Neural cell (in vitro differentiated cells): ENCODE data around the gene ARID1B.

ENCODE experiments used
- EP300 ChIP-seq: fragments of 450-650 bp; conservative IDR thresholded peaks from 2 replicates; pipeline ENCODE4 v1.6.1; 2014; ENCODE audit warnings: antibody characterized with exemption, mild to moderate bottlenecking, moderate library complexity; ENCODE audit not compliant: poor library complexity, severe bottlenecking
- EZH2 ChIP-seq: fragments of 200-600, 300-800 bp; shearing (Covaris generic), sonication (generic); IDR thresholded peaks from 2 replicates; pipeline ENCODE4 v1.6.1; 2014; ENCODE audit warnings: antibody characterized with exemption, low read length, borderline replicate concordance, mild to moderate bottlenecking; ENCODE audit not compliant: insufficient read depth, poor library complexity, severe bottlenecking
- RAD21 ChIP-seq: fragments of 450-650 bp; conservative IDR thresholded peaks from 2 replicates; pipeline ENCODE4 v1.6.1; 2014; ENCODE audit warnings: antibody characterized with exemption, mild to moderate bottlenecking, moderate library complexity
- SMC3 ChIP-seq: fragments of 450-650 bp; conservative IDR thresholded peaks from 2 replicates; pipeline ENCODE4 v1.6.1; 2014; ENCODE audit warnings: antibody characterized with exemption, mild to moderate bottlenecking, moderate library complexity; ENCODE audit not compliant: poor library complexity
- TAF1 ChIP-seq: IDR thresholded peaks from 2 replicates; pipeline ENCODE4 v1.6.1; 2012; ENCODE audit warnings: low read depth
- TF ChIP-seq, protein P1 (sequence below): fragments of 450-650 bp; IDR thresholded peaks from 2 replicates; pipeline ENCODE4 v1.5.1; 2014; ENCODE audit warnings: antibody characterized with exemption, mild to moderate bottlenecking, moderate library complexity; ENCODE audit not compliant: poor library complexity, severe bottlenecking
- TF ChIP-seq, protein P2 (sequence below): IDR thresholded peaks from 2 replicates; pipeline ENCODE4 v1.6.1; 2012; ENCODE audit warnings: borderline replicate concordance

DNA sequence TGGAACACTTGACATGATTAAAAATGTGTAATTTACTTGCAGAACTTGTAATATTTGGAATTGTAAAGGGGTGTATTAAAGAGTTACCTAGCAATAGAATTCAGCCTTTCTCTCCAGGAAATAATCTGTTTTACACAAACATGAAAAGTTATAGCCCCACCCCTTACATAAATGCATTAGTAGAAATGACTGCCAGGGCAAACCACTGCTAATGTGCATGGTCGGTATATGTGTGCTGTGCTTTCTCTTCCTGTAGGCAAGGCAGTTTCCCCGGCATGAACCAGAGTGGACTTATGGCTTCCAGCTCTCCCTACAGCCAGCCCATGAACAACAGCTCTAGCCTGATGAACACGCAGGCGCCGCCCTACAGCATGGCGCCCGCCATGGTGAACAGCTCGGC lies 389.6 kb downstream of the ARID1B start:
- TF ChIP-seq, protein P1, sequence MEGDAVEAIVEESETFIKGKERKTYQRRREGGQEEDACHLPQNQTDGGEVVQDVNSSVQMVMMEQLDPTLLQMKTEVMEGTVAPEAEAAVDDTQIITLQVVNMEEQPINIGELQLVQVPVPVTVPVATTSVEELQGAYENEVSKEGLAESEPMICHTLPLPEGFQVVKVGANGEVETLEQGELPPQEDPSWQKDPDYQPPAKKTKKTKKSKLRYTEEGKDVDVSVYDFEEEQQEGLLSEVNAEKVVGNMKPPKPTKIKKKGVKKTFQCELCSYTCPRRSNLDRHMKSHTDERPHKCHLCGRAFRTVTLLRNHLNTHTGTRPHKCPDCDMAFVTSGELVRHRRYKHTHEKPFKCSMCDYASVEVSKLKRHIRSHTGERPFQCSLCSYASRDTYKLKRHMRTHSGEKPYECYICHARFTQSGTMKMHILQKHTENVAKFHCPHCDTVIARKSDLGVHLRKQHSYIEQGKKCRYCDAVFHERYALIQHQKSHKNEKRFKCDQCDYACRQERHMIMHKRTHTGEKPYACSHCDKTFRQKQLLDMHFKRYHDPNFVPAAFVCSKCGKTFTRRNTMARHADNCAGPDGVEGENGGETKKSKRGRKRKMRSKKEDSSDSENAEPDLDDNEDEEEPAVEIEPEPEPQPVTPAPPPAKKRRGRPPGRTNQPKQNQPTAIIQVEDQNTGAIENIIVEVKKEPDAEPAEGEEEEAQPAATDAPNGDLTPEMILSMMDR, result no peak
- TF ChIP-seq EP300 (no peak), SMC3 (no peak), RAD21 (no peak), EZH2 (no peak), TAF1 (no peak)
- TF ChIP-seq, protein P2, sequence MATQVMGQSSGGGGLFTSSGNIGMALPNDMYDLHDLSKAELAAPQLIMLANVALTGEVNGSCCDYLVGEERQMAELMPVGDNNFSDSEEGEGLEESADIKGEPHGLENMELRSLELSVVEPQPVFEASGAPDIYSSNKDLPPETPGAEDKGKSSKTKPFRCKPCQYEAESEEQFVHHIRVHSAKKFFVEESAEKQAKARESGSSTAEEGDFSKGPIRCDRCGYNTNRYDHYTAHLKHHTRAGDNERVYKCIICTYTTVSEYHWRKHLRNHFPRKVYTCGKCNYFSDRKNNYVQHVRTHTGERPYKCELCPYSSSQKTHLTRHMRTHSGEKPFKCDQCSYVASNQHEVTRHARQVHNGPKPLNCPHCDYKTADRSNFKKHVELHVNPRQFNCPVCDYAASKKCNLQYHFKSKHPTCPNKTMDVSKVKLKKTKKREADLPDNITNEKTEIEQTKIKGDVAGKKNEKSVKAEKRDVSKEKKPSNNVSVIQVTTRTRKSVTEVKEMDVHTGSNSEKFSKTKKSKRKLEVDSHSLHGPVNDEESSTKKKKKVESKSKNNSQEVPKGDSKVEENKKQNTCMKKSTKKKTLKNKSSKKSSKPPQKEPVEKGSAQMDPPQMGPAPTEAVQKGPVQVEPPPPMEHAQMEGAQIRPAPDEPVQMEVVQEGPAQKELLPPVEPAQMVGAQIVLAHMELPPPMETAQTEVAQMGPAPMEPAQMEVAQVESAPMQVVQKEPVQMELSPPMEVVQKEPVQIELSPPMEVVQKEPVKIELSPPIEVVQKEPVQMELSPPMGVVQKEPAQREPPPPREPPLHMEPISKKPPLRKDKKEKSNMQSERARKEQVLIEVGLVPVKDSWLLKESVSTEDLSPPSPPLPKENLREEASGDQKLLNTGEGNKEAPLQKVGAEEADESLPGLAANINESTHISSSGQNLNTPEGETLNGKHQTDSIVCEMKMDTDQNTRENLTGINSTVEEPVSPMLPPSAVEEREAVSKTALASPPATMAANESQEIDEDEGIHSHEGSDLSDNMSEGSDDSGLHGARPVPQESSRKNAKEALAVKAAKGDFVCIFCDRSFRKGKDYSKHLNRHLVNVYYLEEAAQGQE, result no peak
